Measurements from ENCODE around the gene SOAT2. TPM values are rescaled to one million over a fixed set of nuclear protein-coding genes. Genes with fewer than 3 reads are reported as not detected.

The SOAT2 gene
- total and polyA plus RNA-seq, 2 experiments from 2014 or later, result 0.43 TPM; not detected in 1

GRCh38 chr12:53056296-53056695 lies 47.0 kb upstream of the SOAT2 start:
- DNase-seq, result peak; percentile 64
- no peaks in the 10 kb centered on the region for H3K36me3 ChIP-seq (ENCODE audit: low read depth)

DNA sequence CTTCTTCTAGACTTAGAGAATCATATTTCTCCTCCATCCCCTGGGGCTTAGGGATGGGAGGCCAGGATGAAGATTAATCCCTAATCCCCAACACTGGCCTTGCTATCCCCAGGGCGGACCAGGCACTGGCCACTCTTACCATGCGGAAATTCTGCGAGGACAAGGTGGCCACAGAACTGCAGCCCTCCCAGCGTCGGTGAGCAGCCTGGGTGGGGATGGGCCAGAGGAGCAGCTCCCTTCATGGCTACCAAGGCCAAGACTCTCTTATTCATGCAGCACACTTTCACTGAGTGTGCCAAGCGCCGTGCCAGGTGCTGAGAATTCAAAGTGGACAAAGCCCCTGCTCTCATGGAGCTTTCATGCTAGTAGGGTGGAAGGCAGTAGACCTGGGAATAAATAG lies 46.4 kb upstream of the SOAT2 start:
- Histone ChIP-seq H3K27ac (peak overlapping the region; percentile 31; the same call in 1 of the 2 replicates), H3K9me3 (ENCODE audit: low read depth) (no peaks in the 10 kb centered on the region), H4K20me1 (ENCODE audit: insufficient read depth) (no peaks in the 10 kb centered on the region), H3F3A (ENCODE audit: insufficient read depth) (peaks cover 22% of the 10 kb centered on the region), H3K4me1 (ENCODE audit: insufficient read depth) (peaks cover 42% of the 10 kb centered on the region), H3K79me2 (ENCODE audit: insufficient read depth) (peaks cover 6% of the 10 kb centered on the region), H2AFZ (no peak overlapping the region), H3K27me3 (replicated peaks; ENCODE audit: insufficient read depth) (no peaks in the 10 kb centered on the region), H3K4me3 (no peak overlapping the region), H3K9me2 (ENCODE audit: insufficient read depth) (no peaks in the 10 kb centered on the region), H3K9ac (no peak overlapping the region), H3K36me3 (ENCODE audit: low read depth) (no peaks in the 10 kb centered on the region), H3K4me2 (ENCODE audit: unreplicated experiment) (no peak overlapping the region)
- 96 to 97% methylated on average over 7 of the region's 7 CpGs for WGBS, 2 experiments (ENCODE audit: low coverage in 1 of 2, low lambda C conversion rate in 2 of 2, missing lambda C conversion rate in 2 of 2)
- TF ChIP-seq EZH2 (IDR thresholded peaks at IDR 0.05; ENCODE audit: insufficient read depth, poor library complexity, severe bottlenecking) (no peak), EZH2phosphoT487 (IDR thresholded peaks at IDR 0.05; ENCODE audit: insufficient read depth, low read depth) (no peak)
- in situ Hi-C loops (cut with MboI), result no loop called here
- DNase-seq, result no peak

More at GRCh38 chr12:53056296-53056695, 47.0 kb upstream of the SOAT2 start:
- Histone ChIP-seq H3K27me3 (replicated peaks; ENCODE audit: insufficient read depth) (no peaks in the 10 kb centered on the region), H3K9me2 (ENCODE audit: insufficient read depth) (no peaks in the 10 kb centered on the region), H3K27ac (peak overlapping the region; percentile 31; the same call in 1 of the 2 replicates), H3K4me1 (ENCODE audit: insufficient read depth) (peaks cover 48% of the 10 kb centered on the region), H2AFZ (no peak overlapping the region), H3F3A (ENCODE audit: insufficient read depth) (peaks cover 22% of the 10 kb centered on the region), H3K9me3 (ENCODE audit: low read depth) (no peaks in the 10 kb centered on the region), H4K20me1 (ENCODE audit: insufficient read depth) (no peaks in the 10 kb centered on the region), H3K4me3 (no peak overlapping the region), H3K9ac (no peak overlapping the region), H3K4me2 (ENCODE audit: unreplicated experiment) (no peak overlapping the region), H3K79me2 (ENCODE audit: insufficient read depth) (peaks cover 11% of the 10 kb centered on the region)
- in situ Hi-C loops (cut with MboI), result no loop called here
- 51 to 54% methylated on average over 5 of the region's 5 CpGs for WGBS, 2 experiments (ENCODE audit: low coverage in 1 of 2, low lambda C conversion rate in 2 of 2, missing lambda C conversion rate in 2 of 2)
- TF ChIP-seq EZH2phosphoT487 (IDR thresholded peaks at IDR 0.05; ENCODE audit: insufficient read depth, low read depth) (no peak), EZH2 (IDR thresholded peaks at IDR 0.05; ENCODE audit: insufficient read depth, poor library complexity, severe bottlenecking) (no peak)

DNA sequence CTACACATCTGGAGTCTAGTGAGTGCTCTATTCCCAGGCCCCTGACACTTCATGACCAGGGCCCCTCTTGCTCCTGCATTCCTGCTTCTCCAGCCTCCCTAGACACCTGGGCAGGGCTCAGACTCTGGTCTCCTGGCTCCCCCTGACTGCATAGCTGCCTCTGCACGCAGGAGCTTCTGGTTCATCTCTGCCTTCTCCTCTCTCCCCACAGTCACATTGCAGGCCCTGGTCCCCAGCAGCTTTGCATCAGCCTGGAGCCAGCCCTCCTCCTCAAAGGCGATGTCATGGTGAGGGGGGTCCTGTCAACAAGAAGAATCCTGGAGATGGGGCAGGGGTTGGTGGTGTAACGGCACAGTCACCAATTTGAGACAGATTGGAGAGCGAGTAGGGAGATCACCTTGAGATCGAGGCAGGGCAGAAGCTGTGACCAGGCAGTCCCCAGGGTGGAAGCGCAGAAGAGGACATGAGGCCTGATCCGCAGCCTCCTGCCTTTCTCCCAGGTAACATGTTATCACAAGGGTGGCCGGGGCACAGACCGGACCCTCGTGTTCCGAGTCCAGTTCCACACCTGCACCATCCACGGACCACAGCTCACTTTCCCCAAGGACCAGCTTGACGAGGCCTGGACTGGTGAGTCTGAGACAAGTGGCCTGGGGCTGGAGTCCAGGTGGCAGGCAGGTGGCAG lies 45.3 kb upstream of the SOAT2 start:
- Histone ChIP-seq H3K27me3 (replicated peaks; ENCODE audit: insufficient read depth) (no peaks in the 10 kb centered on the region), H3K4me2 (ENCODE audit: unreplicated experiment) (no peak overlapping the region), H4K20me1 (ENCODE audit: insufficient read depth) (no peaks in the 10 kb centered on the region), H2AFZ (no peak overlapping the region), H3K9me2 (ENCODE audit: insufficient read depth) (no peaks in the 10 kb centered on the region), H3K36me3 (ENCODE audit: low read depth) (no peaks in the 10 kb centered on the region; the same call in 1 of the 2 replicates), H3K79me2 (ENCODE audit: insufficient read depth) (no peaks in the 10 kb centered on the region), H3K27ac (no peak overlapping the region), H3F3A (ENCODE audit: insufficient read depth) (peaks cover 23% of the 10 kb centered on the region), H3K4me1 (ENCODE audit: insufficient read depth) (peaks cover 33% of the 10 kb centered on the region), H3K9ac (no peak overlapping the region), H3K4me3 (no peak overlapping the region), H3K9me3 (ENCODE audit: low read depth) (no peaks in the 10 kb centered on the region)
- no peak for DNase-seq
- in situ Hi-C loops (cut with MboI), result no loop called here
- 80 to 84% methylated on average over 12 to 13 of the region's 13 CpGs for WGBS, 2 experiments (ENCODE audit: low coverage in 1 of 2, low lambda C conversion rate in 2 of 2, missing lambda C conversion rate in 2 of 2)
- no peak for TF ChIP-seq EZH2 (IDR thresholded peaks at IDR 0.05; ENCODE audit: insufficient read depth, poor library complexity, severe bottlenecking)

- Histone ChIP-seq H3K4me3 (no peak overlapping the region), H3F3A (ENCODE audit: insufficient read depth) (peaks cover 31% of the 10 kb centered on the region), H3K4me1 (ENCODE audit: insufficient read depth) (peaks cover 30% of the 10 kb centered on the region), H3K27ac (no peak overlapping the region), H3K36me3 (ENCODE audit: low read depth) (peaks cover 4% of the 10 kb centered on the region; the same call in 1 of the 2 replicates), H3K9me3 (ENCODE audit: low read depth) (no peaks in the 10 kb centered on the region), H2AFZ (no peak overlapping the region), H3K79me2 (ENCODE audit: insufficient read depth) (no peaks in the 10 kb centered on the region), H4K20me1 (ENCODE audit: insufficient read depth) (no peaks in the 10 kb centered on the region), H3K9ac (no peak overlapping the region), H3K4me2 (ENCODE audit: unreplicated experiment) (no peak overlapping the region), H3K9me2 (ENCODE audit: insufficient read depth) (no peaks in the 10 kb centered on the region), H3K27me3 (replicated peaks; ENCODE audit: insufficient read depth) (no peaks in the 10 kb centered on the region)
- WGBS, 2 experiments (ENCODE audit: low coverage in 1 of 2, low lambda C conversion rate in 2 of 2, missing lambda C conversion rate in 2 of 2), result 77 to 81% methylated on average over 27 to 35 of the region's 35 CpGs
- DNase-seq, result no peak
- in situ Hi-C loops (cut with MboI), result no loop called here
- TF ChIP-seq EZH2 (IDR thresholded peaks at IDR 0.05; ENCODE audit: insufficient read depth, poor library complexity, severe bottlenecking), result no peak
- no peak for TF ChIP-seq EZH2phosphoT487 (IDR thresholded peaks at IDR 0.05; ENCODE audit: insufficient read depth, low read depth)
Measured at GRCh38 chr12:53058674-53059433, 44.4 kb upstream of the SOAT2 start.

Data from GM23248 (cell line).